GM12878 (cell line): ENCODE measurements around the gene SSPN. TPM values are rescaled to one million over a fixed set of nuclear protein-coding genes. Genes with fewer than 3 reads are reported as not detected.

Experiments
- BHLHE40 ChIP-seq, 2 experiments: fragments of 450-650 bp in 1 of 2; IDR thresholded peaks; 2 replicates each; pipeline ENCODE4 v1.6.1; 2011 to 2017; ENCODE audit warnings: low read depth in 2 of 2, borderline replicate concordance in 1 of 2, improper control_type of control experiment in 1 of 2, low read length in 1 of 2, mild to moderate bottlenecking in 1 of 2
- CBX3 ChIP-seq: fragments of 200-600 bp; sonication (generic); IDR thresholded peaks from 2 replicates; pipeline ENCODE4 v1.6.1; 2016; ENCODE audit warnings: low read depth, borderline replicate concordance
- CHD4 ChIP-seq: fragments of 200-600 bp; sonication (generic); IDR thresholded peaks from 2 replicates; pipeline ENCODE4 v1.6.1; 2016; ENCODE audit warnings: mild to moderate bottlenecking
- FOXM1 ChIP-seq: IDR thresholded peaks from 2 replicates; pipeline ENCODE4 v1.6.1; 2012; ENCODE audit warnings: low read depth, mild to moderate bottlenecking, inconsistent platforms, low read length, moderate library complexity
- HCFC1 ChIP-seq: fragments of 150-350 bp; IDR thresholded peaks from 2 replicates; pipeline ENCODE4 v1.6.1; 2014; ENCODE audit warnings: low read length
- MYC ChIP-seq: IDR thresholded peaks from 2 replicates; pipeline ENCODE4 v1.6.1; 2011; ENCODE audit warnings: mild to moderate bottlenecking, low read length, moderate library complexity, inconsistent platforms; ENCODE audit not compliant: insufficient read depth, insufficient replicate concordance, insufficient read length, severe bottlenecking
- RUNX3 ChIP-seq: IDR thresholded peaks from 2 replicates; pipeline ENCODE4 v1.6.1; 2012; ENCODE audit warnings: low read length, inconsistent platforms
- SRF ChIP-seq, 2 experiments: IDR thresholded peaks; 2 replicates each; pipeline ENCODE4 v1.6.1; 2011; ENCODE audit warnings: low read depth in 2 of 2, low read length in 2 of 2, mild to moderate bottlenecking in 1 of 2, moderate library complexity in 1 of 2
- SUPT20H ChIP-seq: IDR thresholded peaks from 2 replicates; pipeline ENCODE4 v1.6.1; 2011; ENCODE audit warnings: low read depth, mild to moderate bottlenecking, low read length, moderate library complexity, borderline replicate concordance; ENCODE audit not compliant: control insufficient read depth
- TCF7 ChIP-seq: IDR thresholded peaks from 2 replicates; pipeline ENCODE4 v1.6.1; 2014; ENCODE audit warnings: antibody characterized with exemption, borderline replicate concordance
- YY1 ChIP-seq: IDR thresholded peaks from 2 replicates; pipeline ENCODE4 v1.6.1; 2011; ENCODE audit warnings: low read depth, mild to moderate bottlenecking, low read length
- ZNF24 ChIP-seq: fragments of 450-650 bp; IDR thresholded peaks from 2 replicates; pipeline ENCODE4 v1.6.1; 2017; ENCODE audit warnings: antibody characterized with exemption, mild to moderate bottlenecking
- ZNF274 ChIP-seq: IDR thresholded peaks from one replicate; pipeline ENCODE4 v1.8.0; 2011; ENCODE audit not compliant: insufficient read length, insufficient read depth
- ZSCAN29 ChIP-seq: fragments of 450-650 bp; IDR thresholded peaks from 2 replicates; pipeline ENCODE4 v1.6.1; 2017; ENCODE audit warnings: mild to moderate bottlenecking, moderate library complexity
- polyA plus RNA-seq, 11 experiments: library from polyadenylated mRNA; depleted of rRNA in 4 of 11; unstranded in 6 of 11; stranded (reverse) in 5 of 11; fragments of >200 nt; fragmentation: Nextera tagmentation in 4 of 11; fragmentation: Illumina TruSeq in 1 of 11; extraction: Ambion mirVana in 4 of 11; extraction: Trizol in 1 of 11; gene quantifications; 1 replicate in 1 of 11; 2 replicates in 10 of 11; pipeline versions ENCODE4 v1.2.1 to v1.2.3, GENCODE V29; 2011 to 2016; ENCODE audit warnings: inconsistent platforms in 2 of 11, missing spikeins in 2 of 11, low read depth in 1 of 11
- total RNA-seq, 4 experiments: library from RNA; depleted of rRNA in 3 of 4; stranded (reverse); fragments of >200 nt in 3 of 4; fragmentation: Illumina TruSeq in 1 of 4; extraction: Trizol in 1 of 4; gene quantifications; 2 replicates each; pipeline versions ENCODE4 v1.2.1 to v1.2.3, GENCODE V29; 2013 to 2021
- TF ChIP-seq, protein P1 (sequence below): IDR thresholded peaks from 2 replicates; pipeline ENCODE4 v1.6.1; 2011; ENCODE audit warnings: mild to moderate bottlenecking, low read depth, low read length, moderate library complexity; ENCODE audit not compliant: insufficient replicate concordance
- TF ChIP-seq, protein P2 (sequence below): fragments of 450-650 bp; IDR thresholded peaks from 2 replicates; pipeline ENCODE4 v1.6.1; 2018; ENCODE audit warnings: mild to moderate bottlenecking, low read depth, moderate library complexity; ENCODE audit not compliant: partially characterized antibody
- TF ChIP-seq, protein P3 (sequence below): IDR thresholded peaks from 2 replicates; pipeline ENCODE4 v1.6.1; 2011; ENCODE audit warnings: borderline replicate concordance, low read depth, mild to moderate bottlenecking, moderate library complexity, low read length; ENCODE audit not compliant: insufficient read depth, poor library complexity, severe bottlenecking
- TF ChIP-seq, protein P4 (sequence below): IDR thresholded peaks from 2 replicates; pipeline ENCODE4 v1.6.1; 2012; ENCODE audit warnings: low read depth, low read length, improper control_type of control experiment
- TF ChIP-seq, protein P5 (sequence below): IDR thresholded peaks from 2 replicates; pipeline ENCODE4 v1.6.1; 2011; ENCODE audit warnings: borderline replicate concordance, low read depth, mild to moderate bottlenecking, moderate library complexity, mixed read lengths, low read length; ENCODE audit not compliant: insufficient read depth; ENCODE audit errors: extremely low read length
- TF ChIP-seq, protein P6 (sequence below): IDR thresholded peaks from 2 replicates; pipeline ENCODE4 v1.6.1; 2012; ENCODE audit warnings: low read depth, low read length, improper control_type of control experiment
- TF ChIP-seq, protein P7 (sequence below): fragments of 450-650 bp; IDR thresholded peaks from 2 replicates; pipeline ENCODE4 v1.6.1; 2016; ENCODE audit warnings: mild to moderate bottlenecking

Gene SSPN
- total and polyA plus RNA-seq, 10 of the 15 experiments (the other 5 are each of a cell fraction or from before 2014, with no cell fraction given): 0.04 to 0.41 (median 0.28) TPM; not detected in 5

DNA sequence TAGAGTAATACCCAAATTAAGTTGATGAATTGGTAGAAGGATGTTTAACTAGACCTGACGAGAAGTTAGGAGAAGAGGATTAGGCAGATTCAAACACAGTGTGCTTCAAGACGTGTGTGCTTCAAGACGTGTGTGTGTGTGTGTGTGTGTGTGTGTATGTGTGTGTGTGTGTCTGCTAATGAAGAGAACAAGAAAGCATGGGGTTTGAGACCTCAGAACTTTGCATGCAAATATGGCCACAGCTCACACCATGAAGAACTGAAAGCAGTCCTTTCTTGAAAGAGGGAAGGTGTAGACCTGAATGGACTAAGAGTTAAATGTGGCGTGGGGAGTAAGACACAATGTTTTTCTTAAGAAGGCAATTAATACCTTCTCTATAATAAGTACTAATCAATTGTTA lies 32.5 kb upstream of the SSPN start (continued):
- no peak for TF ChIP-seq SUPT20H
- TF ChIP-seq RUNX3: peak; percentile 74
- 0 out of 4 replicates have a peak, but pooled peaks of 1 of the 2 experiments have one; percentile 10 for TF ChIP-seq SRF (IDR thresholded peaks at IDR 0.05; ENCODE audit: low read depth in 2 of 2, low read length in 2 of 2)
- no peak for TF ChIP-seq ZSCAN29
- TF ChIP-seq HCFC1: no peak
- TF ChIP-seq MYC: no peak
- TF ChIP-seq, protein P1, sequence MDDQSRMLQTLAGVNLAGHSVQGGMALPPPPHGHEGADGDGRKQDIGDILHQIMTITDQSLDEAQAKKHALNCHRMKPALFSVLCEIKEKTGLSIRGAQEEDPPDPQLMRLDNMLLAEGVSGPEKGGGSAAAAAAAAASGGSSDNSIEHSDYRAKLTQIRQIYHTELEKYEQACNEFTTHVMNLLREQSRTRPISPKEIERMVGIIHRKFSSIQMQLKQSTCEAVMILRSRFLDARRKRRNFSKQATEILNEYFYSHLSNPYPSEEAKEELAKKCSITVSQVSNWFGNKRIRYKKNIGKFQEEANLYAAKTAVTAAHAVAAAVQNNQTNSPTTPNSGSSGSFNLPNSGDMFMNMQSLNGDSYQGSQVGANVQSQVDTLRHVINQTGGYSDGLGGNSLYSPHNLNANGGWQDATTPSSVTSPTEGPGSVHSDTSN: no peak
- TF ChIP-seq, protein P2, sequence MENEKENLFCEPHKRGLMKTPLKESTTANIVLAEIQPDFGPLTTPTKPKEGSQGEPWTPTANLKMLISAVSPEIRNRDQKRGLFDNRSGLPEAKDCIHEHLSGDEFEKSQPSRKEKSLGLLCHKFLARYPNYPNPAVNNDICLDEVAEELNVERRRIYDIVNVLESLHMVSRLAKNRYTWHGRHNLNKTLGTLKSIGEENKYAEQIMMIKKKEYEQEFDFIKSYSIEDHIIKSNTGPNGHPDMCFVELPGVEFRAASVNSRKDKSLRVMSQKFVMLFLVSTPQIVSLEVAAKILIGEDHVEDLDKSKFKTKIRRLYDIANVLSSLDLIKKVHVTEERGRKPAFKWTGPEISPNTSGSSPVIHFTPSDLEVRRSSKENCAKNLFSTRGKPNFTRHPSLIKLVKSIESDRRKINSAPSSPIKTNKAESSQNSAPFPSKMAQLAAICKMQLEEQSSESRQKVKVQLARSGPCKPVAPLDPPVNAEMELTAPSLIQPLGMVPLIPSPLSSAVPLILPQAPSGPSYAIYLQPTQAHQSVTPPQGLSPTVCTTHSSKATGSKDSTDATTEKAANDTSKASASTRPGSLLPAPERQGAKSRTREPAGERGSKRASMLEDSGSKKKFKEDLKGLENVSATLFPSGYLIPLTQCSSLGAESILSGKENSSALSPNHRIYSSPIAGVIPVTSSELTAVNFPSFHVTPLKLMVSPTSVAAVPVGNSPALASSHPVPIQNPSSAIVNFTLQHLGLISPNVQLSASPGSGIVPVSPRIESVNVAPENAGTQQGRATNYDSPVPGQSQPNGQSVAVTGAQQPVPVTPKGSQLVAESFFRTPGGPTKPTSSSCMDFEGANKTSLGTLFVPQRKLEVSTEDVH: no peak
- TF ChIP-seq, protein P3, sequence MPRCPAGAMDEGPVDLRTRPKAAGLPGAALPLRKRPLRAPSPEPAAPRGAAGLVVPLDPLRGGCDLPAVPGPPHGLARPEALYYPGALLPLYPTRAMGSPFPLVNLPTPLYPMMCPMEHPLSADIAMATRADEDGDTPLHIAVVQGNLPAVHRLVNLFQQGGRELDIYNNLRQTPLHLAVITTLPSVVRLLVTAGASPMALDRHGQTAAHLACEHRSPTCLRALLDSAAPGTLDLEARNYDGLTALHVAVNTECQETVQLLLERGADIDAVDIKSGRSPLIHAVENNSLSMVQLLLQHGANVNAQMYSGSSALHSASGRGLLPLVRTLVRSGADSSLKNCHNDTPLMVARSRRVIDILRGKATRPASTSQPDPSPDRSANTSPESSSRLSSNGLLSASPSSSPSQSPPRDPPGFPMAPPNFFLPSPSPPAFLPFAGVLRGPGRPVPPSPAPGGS: no peak
- TF ChIP-seq, protein P4, sequence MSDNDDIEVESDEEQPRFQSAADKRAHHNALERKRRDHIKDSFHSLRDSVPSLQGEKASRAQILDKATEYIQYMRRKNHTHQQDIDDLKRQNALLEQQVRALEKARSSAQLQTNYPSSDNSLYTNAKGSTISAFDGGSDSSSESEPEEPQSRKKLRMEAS: no peak
- no peak for TF ChIP-seq CHD4
- TF ChIP-seq TCF7: no peak
- TF ChIP-seq, protein P5, sequence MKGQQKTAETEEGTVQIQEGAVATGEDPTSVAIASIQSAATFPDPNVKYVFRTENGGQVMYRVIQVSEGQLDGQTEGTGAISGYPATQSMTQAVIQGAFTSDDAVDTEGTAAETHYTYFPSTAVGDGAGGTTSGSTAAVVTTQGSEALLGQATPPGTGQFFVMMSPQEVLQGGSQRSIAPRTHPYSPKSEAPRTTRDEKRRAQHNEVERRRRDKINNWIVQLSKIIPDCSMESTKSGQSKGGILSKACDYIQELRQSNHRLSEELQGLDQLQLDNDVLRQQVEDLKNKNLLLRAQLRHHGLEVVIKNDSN: no peak
- TF ChIP-seq, protein P6, sequence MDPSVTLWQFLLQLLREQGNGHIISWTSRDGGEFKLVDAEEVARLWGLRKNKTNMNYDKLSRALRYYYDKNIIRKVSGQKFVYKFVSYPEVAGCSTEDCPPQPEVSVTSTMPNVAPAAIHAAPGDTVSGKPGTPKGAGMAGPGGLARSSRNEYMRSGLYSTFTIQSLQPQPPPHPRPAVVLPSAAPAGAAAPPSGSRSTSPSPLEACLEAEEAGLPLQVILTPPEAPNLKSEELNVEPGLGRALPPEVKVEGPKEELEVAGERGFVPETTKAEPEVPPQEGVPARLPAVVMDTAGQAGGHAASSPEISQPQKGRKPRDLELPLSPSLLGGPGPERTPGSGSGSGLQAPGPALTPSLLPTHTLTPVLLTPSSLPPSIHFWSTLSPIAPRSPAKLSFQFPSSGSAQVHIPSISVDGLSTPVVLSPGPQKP: no peak
- TF ChIP-seq, protein P7, sequence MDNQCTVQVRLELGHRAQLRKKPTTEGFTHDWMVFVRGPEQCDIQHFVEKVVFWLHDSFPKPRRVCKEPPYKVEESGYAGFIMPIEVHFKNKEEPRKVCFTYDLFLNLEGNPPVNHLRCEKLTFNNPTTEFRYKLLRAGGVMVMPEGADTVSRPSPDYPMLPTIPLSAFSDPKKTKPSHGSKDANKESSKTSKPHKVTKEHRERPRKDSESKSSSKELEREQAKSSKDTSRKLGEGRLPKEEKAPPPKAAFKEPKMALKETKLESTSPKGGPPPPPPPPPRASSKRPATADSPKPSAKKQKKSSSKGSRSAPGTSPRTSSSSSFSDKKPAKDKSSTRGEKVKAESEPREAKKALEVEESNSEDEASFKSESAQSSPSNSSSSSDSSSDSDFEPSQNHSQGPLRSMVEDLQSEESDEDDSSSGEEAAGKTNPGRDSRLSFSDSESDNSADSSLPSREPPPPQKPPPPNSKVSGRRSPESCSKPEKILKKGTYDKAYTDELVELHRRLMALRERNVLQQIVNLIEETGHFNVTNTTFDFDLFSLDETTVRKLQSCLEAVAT: peak; percentile 52; the same call in 1 of the 2 replicates
- no peak for TF ChIP-seq ZNF274
- TF ChIP-seq BHLHE40 (IDR thresholded peaks at IDR 0.05; ENCODE audit: borderline replicate concordance in 1 of 2, low read depth in 2 of 2, low read length in 1 of 2): peak in 1 of 2 experiments; percentile 62; a peak in 2 of 4 replicates
- no peak for TF ChIP-seq CBX3
- TF ChIP-seq YY1: no peak
- peak; percentile 75 for TF ChIP-seq ZNF24
- TF ChIP-seq FOXM1: no peak
